ENCODE measurements around the gene FAM222B. TPM values are rescaled to one million over a fixed set of nuclear protein-coding genes. Genes with fewer than 3 reads are reported as not detected.

Gene FAM222B
- total and polyA plus RNA-seq, 9 of the 15 experiments (the other 6 are each of a cell fraction or from before 2014, with no cell fraction given): 4.0 to 34.6 (median 7.5) TPM

DNA sequence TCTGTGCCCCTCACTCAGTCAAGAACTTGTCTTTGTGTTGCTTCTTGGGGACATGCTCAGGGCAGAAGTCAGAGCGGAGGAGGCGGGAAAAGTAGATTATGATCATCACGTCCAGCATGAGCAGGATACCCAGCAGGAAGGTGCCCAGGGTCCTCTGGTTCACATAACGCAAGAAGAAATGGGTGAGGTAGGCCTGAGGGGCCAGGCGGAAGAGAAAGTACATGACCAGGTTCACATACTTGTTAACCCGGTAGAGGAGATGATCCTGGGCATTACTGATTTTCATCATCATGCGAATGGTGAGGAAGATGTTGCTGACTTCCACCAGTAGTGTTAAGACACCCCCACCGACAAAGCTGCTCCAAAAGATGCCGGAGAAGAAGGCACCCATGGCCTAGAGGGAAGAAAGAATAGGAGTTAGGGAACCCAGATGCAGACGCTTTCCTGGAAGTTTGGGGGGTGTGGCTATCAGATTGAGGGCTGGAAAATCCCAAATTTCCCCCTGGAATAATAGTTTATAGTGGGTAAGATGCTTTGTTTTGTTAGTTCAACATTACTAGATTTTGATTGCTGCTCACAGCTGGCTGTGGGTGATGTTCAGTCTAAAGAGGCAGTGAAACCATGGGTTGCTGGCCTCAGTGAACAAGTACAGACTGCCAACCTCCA is 118.0 kb downstream of the FAM222B start:
- 28% methylated on average over 10 of the region's 10 CpGs for WGBS (ENCODE audit: insufficient coverage, low coverage, missing lambda C conversion rate)
- peak in 1 of 4 experiments; percentile 62 for DNase-seq (ENCODE audit: extremely low read depth in 1 of 4, low spot score in 3 of 4)
- Histone ChIP-seq H3K9me3 (replicated peaks; ENCODE audit: control insufficient read depth, insufficient read depth, low read depth, low read length) (no peaks in the 10 kb centered on the region), H3K4me3 (peak overlapping the region; percentile 83), H3K9ac (ENCODE audit: insufficient read depth in 1 of 2, low read depth in 2 of 2, low read length in 2 of 2) (peak overlapping the region; percentile 96 to 100), H3K36me3 (ENCODE audit: control insufficient read depth, insufficient read depth, low read length) (peaks cover 56% of the 10 kb centered on the region), H3K27me3 (ENCODE audit: control insufficient read depth in 2 of 2, insufficient read depth in 2 of 2, low read length in 2 of 2) (no peaks in the 10 kb centered on the region), H3K4me2 (ENCODE audit: insufficient read depth, low read length) (peak overlapping the region; percentile 99), H3K9me1 (ENCODE audit: control insufficient read depth, insufficient read depth, low read length) (no peaks in the 10 kb centered on the region), H4K20me1 (replicated peaks; ENCODE audit: control insufficient read depth, insufficient read depth, low read length) (peaks cover 48% of the 10 kb centered on the region), H3K79me2 (ENCODE audit: control insufficient read depth, insufficient read depth, low read length) (peaks cover 74% of the 10 kb centered on the region), H3K4me1 (replicated peaks in 1 of 2; ENCODE audit: control insufficient read depth in 2 of 2, insufficient read depth in 2 of 2, low read length in 2 of 2) (peaks cover 48 to 65% of the 10 kb centered on the region in 2 experiments), H3K27ac (ENCODE audit: extremely low read depth, low read depth, low read length) (peak overlapping the region; percentile 95), H2AFZ (ENCODE audit: low read depth, low read length) (no peak overlapping the region)
- CTCF ChIA-PET (ENCODE audit: low intra/inter-chr PET ratio): no interaction called here
- in situ Hi-C loops (cut with MboI): no loop called here
- BruUV-seq (replicated peaks): no TSS peak
- peak; percentile 35 for FAIRE-seq
- intact Hi-C loops (cut with micrococcal nuclease): loop anchor here (5.0 to 10.0 kb wide), 5 partner anchors 88 to 390 kb away; partner anchors contain the start of gene SPAG5
- POLR2A ChIA-PET: interaction anchor here (0.5 to 11.1 kb wide), 27 partner anchors 9 to 411 kb away, joined by 3 to 367 read pairs (median 4); partner anchors contain the start of genes BLTP2, FAM222B, PROCA1 and TRAF4
- ATAC-seq: no peak
- peak; percentile 87 for TF ChIP-seq SUPT5H (IDR thresholded peaks at IDR 0.05)
- TF ChIP-seq, protein P1, sequence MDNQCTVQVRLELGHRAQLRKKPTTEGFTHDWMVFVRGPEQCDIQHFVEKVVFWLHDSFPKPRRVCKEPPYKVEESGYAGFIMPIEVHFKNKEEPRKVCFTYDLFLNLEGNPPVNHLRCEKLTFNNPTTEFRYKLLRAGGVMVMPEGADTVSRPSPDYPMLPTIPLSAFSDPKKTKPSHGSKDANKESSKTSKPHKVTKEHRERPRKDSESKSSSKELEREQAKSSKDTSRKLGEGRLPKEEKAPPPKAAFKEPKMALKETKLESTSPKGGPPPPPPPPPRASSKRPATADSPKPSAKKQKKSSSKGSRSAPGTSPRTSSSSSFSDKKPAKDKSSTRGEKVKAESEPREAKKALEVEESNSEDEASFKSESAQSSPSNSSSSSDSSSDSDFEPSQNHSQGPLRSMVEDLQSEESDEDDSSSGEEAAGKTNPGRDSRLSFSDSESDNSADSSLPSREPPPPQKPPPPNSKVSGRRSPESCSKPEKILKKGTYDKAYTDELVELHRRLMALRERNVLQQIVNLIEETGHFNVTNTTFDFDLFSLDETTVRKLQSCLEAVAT (IDR thresholded peaks at IDR 0.05): peak in 1 of 2 experiments; percentile 11; a peak in 1 of 4 replicates
- TF ChIP-seq NRF1 (conservative IDR thresholded peaks at IDR 0.05 in 1 of 2, IDR thresholded peaks at IDR 0.05 in 1 of 2): 0 out of 4 replicates have a peak, but pooled peaks of 1 of the 2 experiments have one; percentile 18
- TF ChIP-seq ZNF324 (CRISPR knock-in tag; IDR thresholded peaks at IDR 0.05): no peak
- TF ChIP-seq ZBTB33 (CRISPR knock-in tag; IDR thresholded peaks at IDR 0.05): peak; percentile 61; the same call in 1 of the 2 replicates
- TF ChIP-seq, protein P2, sequence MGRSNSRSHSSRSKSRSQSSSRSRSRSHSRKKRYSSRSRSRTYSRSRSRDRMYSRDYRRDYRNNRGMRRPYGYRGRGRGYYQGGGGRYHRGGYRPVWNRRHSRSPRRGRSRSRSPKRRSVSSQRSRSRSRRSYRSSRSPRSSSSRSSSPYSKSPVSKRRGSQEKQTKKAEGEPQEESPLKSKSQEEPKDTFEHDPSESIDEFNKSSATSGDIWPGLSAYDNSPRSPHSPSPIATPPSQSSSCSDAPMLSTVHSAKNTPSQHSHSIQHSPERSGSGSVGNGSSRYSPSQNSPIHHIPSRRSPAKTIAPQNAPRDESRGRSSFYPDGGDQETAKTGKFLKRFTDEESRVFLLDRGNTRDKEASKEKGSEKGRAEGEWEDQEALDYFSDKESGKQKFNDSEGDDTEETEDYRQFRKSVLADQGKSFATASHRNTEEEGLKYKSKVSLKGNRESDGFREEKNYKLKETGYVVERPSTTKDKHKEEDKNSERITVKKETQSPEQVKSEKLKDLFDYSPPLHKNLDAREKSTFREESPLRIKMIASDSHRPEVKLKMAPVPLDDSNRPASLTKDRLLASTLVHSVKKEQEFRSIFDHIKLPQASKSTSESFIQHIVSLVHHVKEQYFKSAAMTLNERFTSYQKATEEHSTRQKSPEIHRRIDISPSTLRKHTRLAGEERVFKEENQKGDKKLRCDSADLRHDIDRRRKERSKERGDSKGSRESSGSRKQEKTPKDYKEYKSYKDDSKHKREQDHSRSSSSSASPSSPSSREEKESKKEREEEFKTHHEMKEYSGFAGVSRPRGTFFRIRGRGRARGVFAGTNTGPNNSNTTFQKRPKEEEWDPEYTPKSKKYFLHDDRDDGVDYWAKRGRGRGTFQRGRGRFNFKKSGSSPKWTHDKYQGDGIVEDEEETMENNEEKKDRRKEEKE (IDR thresholded peaks at IDR 0.05; ENCODE audit: borderline replicate concordance in 1 of 2, control insufficient read depth in 1 of 2, low read depth in 2 of 2, low read length in 1 of 2): 0 out of 4 replicates have a peak, but pooled peaks of 1 of the 2 experiments have one; percentile 2
- no peak for TF ChIP-seq ZKSCAN3 (CRISPR knock-in tag; IDR thresholded peaks at IDR 0.05)
- no peak for TF ChIP-seq HNRNPH1 (optimal IDR thresholded peaks at IDR 0.05; ENCODE audit: low read depth, low read length)
- TF ChIP-seq, protein P3, sequence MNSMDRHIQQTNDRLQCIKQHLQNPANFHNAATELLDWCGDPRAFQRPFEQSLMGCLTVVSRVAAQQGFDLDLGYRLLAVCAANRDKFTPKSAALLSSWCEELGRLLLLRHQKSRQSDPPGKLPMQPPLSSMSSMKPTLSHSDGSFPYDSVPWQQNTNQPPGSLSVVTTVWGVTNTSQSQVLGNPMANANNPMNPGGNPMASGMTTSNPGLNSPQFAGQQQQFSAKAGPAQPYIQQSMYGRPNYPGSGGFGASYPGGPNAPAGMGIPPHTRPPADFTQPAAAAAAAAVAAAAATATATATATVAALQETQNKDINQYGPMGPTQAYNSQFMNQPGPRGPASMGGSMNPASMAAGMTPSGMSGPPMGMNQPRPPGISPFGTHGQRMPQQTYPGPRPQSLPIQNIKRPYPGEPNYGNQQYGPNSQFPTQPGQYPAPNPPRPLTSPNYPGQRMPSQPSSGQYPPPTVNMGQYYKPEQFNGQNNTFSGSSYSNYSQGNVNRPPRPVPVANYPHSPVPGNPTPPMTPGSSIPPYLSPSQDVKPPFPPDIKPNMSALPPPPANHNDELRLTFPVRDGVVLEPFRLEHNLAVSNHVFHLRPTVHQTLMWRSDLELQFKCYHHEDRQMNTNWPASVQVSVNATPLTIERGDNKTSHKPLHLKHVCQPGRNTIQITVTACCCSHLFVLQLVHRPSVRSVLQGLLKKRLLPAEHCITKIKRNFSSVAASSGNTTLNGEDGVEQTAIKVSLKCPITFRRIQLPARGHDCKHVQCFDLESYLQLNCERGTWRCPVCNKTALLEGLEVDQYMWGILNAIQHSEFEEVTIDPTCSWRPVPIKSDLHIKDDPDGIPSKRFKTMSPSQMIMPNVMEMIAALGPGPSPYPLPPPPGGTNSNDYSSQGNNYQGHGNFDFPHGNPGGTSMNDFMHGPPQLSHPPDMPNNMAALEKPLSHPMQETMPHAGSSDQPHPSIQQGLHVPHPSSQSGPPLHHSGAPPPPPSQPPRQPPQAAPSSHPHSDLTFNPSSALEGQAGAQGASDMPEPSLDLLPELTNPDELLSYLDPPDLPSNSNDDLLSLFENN (IDR thresholded peaks at IDR 0.05; ENCODE audit: low read depth in 2 of 2, low read length in 2 of 2): peak in 1 of 2 experiments; percentile 53; a peak in 1 of 4 replicates
- no peak for TF ChIP-seq ZNF174 (CRISPR knock-in tag; IDR thresholded peaks at IDR 0.05)

Measured in K562 (cell line).